Activated T-helper 1 cell treated with anti-CD3 and anti-CD28 coated beads, Interleukin-12 subunit alpha, Interleukin-12 subunit beta, Interleukin-2, Interleukin-4 antibody, amounts not matched to agents 30 ng/mL and 10 ng/mL and 1 ng/mL, durations not matched to agents 14 hours and 24 hours and 36 hours (primary cell): Measurements from ENCODE around the gene CDC37L1. TPM values are rescaled to one million over a fixed set of nuclear protein-coding genes. Genes with fewer than 3 reads are reported as not detected.
"Not testable (repeated sequence)": the region's sequence is repeated elsewhere in the genome, so short reads cannot be mapped to it uniquely, and the experiment has no call there.

ENCODE experiments used
- DNase-seq: peaks from one replicate; pipeline ENCODE4 v3.0.0; 2021; ENCODE audit warnings: low spot score
- H3K27ac Mint-ChIP-seq: one replicate; pipeline ENCODE4 v1.8.0; 2021; ENCODE audit warnings: mild to moderate bottlenecking, mixed read lengths
- H3K27me3 Mint-ChIP-seq: one replicate; pipeline ENCODE4 v1.8.0; 2022; ENCODE audit warnings: mild to moderate bottlenecking, moderate library complexity, mixed read lengths; ENCODE audit not compliant: insufficient read depth
- H3K36me3 Mint-ChIP-seq: one replicate; pipeline ENCODE4 v1.8.0; 2021; ENCODE audit warnings: low read depth, mixed read lengths
- H3K4me1 Mint-ChIP-seq: one replicate; pipeline ENCODE4 v1.8.0; 2021; ENCODE audit warnings: low read depth, mixed read lengths
- H3K4me3 Mint-ChIP-seq: one replicate; pipeline ENCODE4 v1.8.0; 2021; ENCODE audit warnings: mild to moderate bottlenecking, moderate library complexity, mixed read lengths
- H3K9me3 Mint-ChIP-seq: one replicate; pipeline ENCODE4 v1.8.0; 2021; ENCODE audit warnings: mixed read lengths
- intact Hi-C: fragments of 100-400 bp; cut with micrococcal nuclease; formaldehyde crosslinking; loops from one replicate; pipeline ENCODE4 v1.15.1; 2024
- total RNA-seq: library from RNA; stranded (reverse); gene quantifications from 2 replicates; pipeline ENCODE4 v1.2.3, GENCODE V29; 2022

The CDC37L1 gene
- total RNA-seq, result 11.1 and 11.3 TPM in 2 replicates

- intact Hi-C loops, result loop anchor here (1.0 to 10.0 kb wide), 16 partner anchors 10 to 1835 kb away; partner anchors contain the start of genes JAK2, PLGRKT, PLPP6 and PUM3
- H3K27me3 Mint-ChIP-seq, result no peaks in the 10 kb centered on the region
- no peak within 1 kb of the TSS for H3K27ac Mint-ChIP-seq
- H3K9me3 Mint-ChIP-seq, result no peaks in the 10 kb centered on the region
- H3K4me3 Mint-ChIP-seq, result no peak within 1 kb of the TSS
- H3K36me3 Mint-ChIP-seq, result peaks cover 5% of the 10 kb centered on the region
- peak; percentile 98 for DNase-seq
- peaks cover 7% of the 10 kb centered on the region for H3K4me1 Mint-ChIP-seq
Observed at GRCh38 chr9:4679268-4680172, at the start of gene CDC37L1. CDC37L1 (plus strand) TSS chr9:4679569; CDS start chr9:4679768, 199 bp downstream.

GRCh38 chr9:4630836-4631235, 48.5 kb upstream of the CDC37L1 start:
- H3K4me3 Mint-ChIP-seq, result no peak overlapping the region
- no peak overlapping the region for H3K27ac Mint-ChIP-seq

GRCh38 chr9:4638968-4639367, 40.4 kb upstream of the CDC37L1 start:
- H3K36me3 Mint-ChIP-seq, result no peaks in the 10 kb centered on the region
- H3K4me1 Mint-ChIP-seq, result no peaks in the 10 kb centered on the region
- no peak for DNase-seq
- no peaks in the 10 kb centered on the region for H3K9me3 Mint-ChIP-seq
- intact Hi-C loops, result no loop called here
- H3K27me3 Mint-ChIP-seq, result peaks cover 9% of the 10 kb centered on the region
- no peak overlapping the region for H3K4me3 Mint-ChIP-seq
- no peak overlapping the region for H3K27ac Mint-ChIP-seq

More at GRCh38 chr9:4630836-4631235, 48.5 kb upstream of the CDC37L1 start:
- Mint-ChIP-seq H3K4me1 (no peaks in the 10 kb centered on the region), H3K9me3 (no peaks in the 10 kb centered on the region), H3K36me3 (no peaks in the 10 kb centered on the region), H3K27me3 (peaks cover 2% of the 10 kb centered on the region)
- intact Hi-C loops, result no loop called here
- DNase-seq, result no peak

GRCh38 chr9:4639420-4639819, 39.9 kb upstream of the CDC37L1 start:
- H3K4me1 Mint-ChIP-seq, result no peaks in the 10 kb centered on the region
- no peak overlapping the region for H3K27ac Mint-ChIP-seq
- no peaks in the 10 kb centered on the region for H3K9me3 Mint-ChIP-seq
- no peaks in the 10 kb centered on the region for H3K36me3 Mint-ChIP-seq
- H3K4me3 Mint-ChIP-seq, result no peak overlapping the region
- intact Hi-C loops, result no loop called here
- peaks cover 9% of the 10 kb centered on the region for H3K27me3 Mint-ChIP-seq
- no peak for DNase-seq

GRCh38 chr9:4640027-4640426, 39.3 kb upstream of the CDC37L1 start:
- intact Hi-C loops, result loop anchor here (2.0 to 5.0 kb wide), 3 partner anchors 35 to 323 kb away; no protein-coding TSS in a partner anchor
- peaks cover 9% of the 10 kb centered on the region for H3K27me3 Mint-ChIP-seq
- H3K9me3 Mint-ChIP-seq, result no peaks in the 10 kb centered on the region
- no peaks in the 10 kb centered on the region for H3K4me1 Mint-ChIP-seq
- no peaks in the 10 kb centered on the region for H3K36me3 Mint-ChIP-seq
- H3K27ac Mint-ChIP-seq, result no peak overlapping the region
- DNase-seq, result no peak
- no peak overlapping the region for H3K4me3 Mint-ChIP-seq

GRCh38 chr9:4642351-4642750, 37.0 kb upstream of the CDC37L1 start:
- H3K27me3 Mint-ChIP-seq, result peaks cover under 1% of the 10 kb centered on the region
- no peak for DNase-seq
- H3K9me3 Mint-ChIP-seq, result no peaks in the 10 kb centered on the region
- no peaks in the 10 kb centered on the region for H3K36me3 Mint-ChIP-seq
- intact Hi-C loops, result loop anchor here (5.0 kb wide), 2 partner anchors 260 to 325 kb away; no protein-coding TSS in a partner anchor
- no peak overlapping the region for H3K4me3 Mint-ChIP-seq
- no peaks in the 10 kb centered on the region for H3K4me1 Mint-ChIP-seq
- H3K27ac Mint-ChIP-seq, result no peak overlapping the region

GRCh38 chr9:4654084-4654483, 25.3 kb upstream of the CDC37L1 start:
- Mint-ChIP-seq H3K27me3 (peaks cover 18% of the 10 kb centered on the region), H3K27ac (no peak overlapping the region), H3K9me3 (no peaks in the 10 kb centered on the region), H3K36me3 (no peaks in the 10 kb centered on the region), H3K4me1 (no peaks in the 10 kb centered on the region), H3K4me3 (no peak overlapping the region)
- no peak for DNase-seq
- intact Hi-C loops, result no loop called here

- no peaks in the 10 kb centered on the region for H3K4me1 Mint-ChIP-seq
- DNase-seq, result no peak
- intact Hi-C loops, result no loop called here
- no peak overlapping the region for H3K4me3 Mint-ChIP-seq
- H3K27me3 Mint-ChIP-seq, result peaks cover 17% of the 10 kb centered on the region
- H3K36me3 Mint-ChIP-seq, result no peaks in the 10 kb centered on the region
- no peak overlapping the region for H3K27ac Mint-ChIP-seq
- no peaks in the 10 kb centered on the region for H3K9me3 Mint-ChIP-seq
Observed at GRCh38 chr9:4654538-4654937, 24.8 kb upstream of the CDC37L1 start.

- H3K36me3 Mint-ChIP-seq, H3K4me3 Mint-ChIP-seq, H3K4me1 Mint-ChIP-seq, intact Hi-C loops, H3K9me3 Mint-ChIP-seq, H3K27ac Mint-ChIP-seq, DNase-seq: not testable (repeated sequence)
- peaks cover 22% of the 10 kb centered on the region for H3K27me3 Mint-ChIP-seq
Observed at GRCh38 chr9:4656196-4656595, 23.2 kb upstream of the CDC37L1 start.

GRCh38 chr9:4656621-4657020, 22.7 kb upstream of the CDC37L1 start:
- Mint-ChIP-seq H3K27me3 (peaks cover 20% of the 10 kb centered on the region), H3K36me3 (no peaks in the 10 kb centered on the region), H3K4me1 (peaks cover 6% of the 10 kb centered on the region), H3K27ac (no peak overlapping the region), H3K9me3 (no peaks in the 10 kb centered on the region), H3K4me3 (no peak overlapping the region)
- intact Hi-C loops, result no loop called here
- DNase-seq, result no peak

GRCh38 chr9:4657426-4658159, 21.8 kb upstream of the CDC37L1 start:
- Mint-ChIP-seq H3K4me1 (peaks cover 13% of the 10 kb centered on the region), H3K27ac (no peak overlapping the region), H3K27me3 (peaks cover 17% of the 10 kb centered on the region), H3K36me3 (no peaks in the 10 kb centered on the region), H3K9me3 (no peaks in the 10 kb centered on the region), H3K4me3 (no peak overlapping the region)
- intact Hi-C loops, result no loop called here
- no peak for DNase-seq

- H3K4me1 Mint-ChIP-seq, result peaks cover 42% of the 10 kb centered on the region
- not testable (repeated sequence) for H3K27ac Mint-ChIP-seq, H3K9me3 Mint-ChIP-seq, DNase-seq, H3K4me3 Mint-ChIP-seq, H3K36me3 Mint-ChIP-seq
- peaks cover 15% of the 10 kb centered on the region for H3K27me3 Mint-ChIP-seq
- intact Hi-C loops, result loop anchor here (5.0 to 10.0 kb wide), 3 partner anchors 172 to 1276 kb away; no protein-coding TSS in a partner anchor
Observed at GRCh38 chr9:4660665-4661064, 18.7 kb upstream of the CDC37L1 start.

- H3K9me3 Mint-ChIP-seq, result no peaks in the 10 kb centered on the region
- peaks cover 15% of the 10 kb centered on the region for H3K27me3 Mint-ChIP-seq
- H3K4me1 Mint-ChIP-seq, result peaks cover 48% of the 10 kb centered on the region
- H3K4me3 Mint-ChIP-seq, result peak overlapping the region; percentile 89
- no peak overlapping the region for H3K27ac Mint-ChIP-seq
- intact Hi-C loops, result loop anchor here (5.0 to 10.0 kb wide), 3 partner anchors 171 to 1276 kb away; no protein-coding TSS in a partner anchor
- no peak for DNase-seq
- peaks cover 7% of the 10 kb centered on the region for H3K36me3 Mint-ChIP-seq
Observed at GRCh38 chr9:4661165-4661564, 18.2 kb upstream of the CDC37L1 start.
